SK-N-MC (cell line): ENCODE results near the gene PEBP1.

ENCODE experiments used
- FOXP2 ChIP-seq: optimal IDR thresholded peaks from 2 replicates; pipeline ENCODE3; 2011; ENCODE audit warnings: mild to moderate bottlenecking, moderate library complexity; ENCODE audit not compliant: insufficient read depth; ENCODE audit errors: extremely low read length, control extremely low read depth
- POLR2AphosphoS5 ChIP-seq: IDR thresholded peaks from 2 replicates; pipeline ENCODE4 v1.6.1; 2012; ENCODE audit warnings: mild to moderate bottlenecking, low read depth, low read length, borderline replicate concordance

DNA sequence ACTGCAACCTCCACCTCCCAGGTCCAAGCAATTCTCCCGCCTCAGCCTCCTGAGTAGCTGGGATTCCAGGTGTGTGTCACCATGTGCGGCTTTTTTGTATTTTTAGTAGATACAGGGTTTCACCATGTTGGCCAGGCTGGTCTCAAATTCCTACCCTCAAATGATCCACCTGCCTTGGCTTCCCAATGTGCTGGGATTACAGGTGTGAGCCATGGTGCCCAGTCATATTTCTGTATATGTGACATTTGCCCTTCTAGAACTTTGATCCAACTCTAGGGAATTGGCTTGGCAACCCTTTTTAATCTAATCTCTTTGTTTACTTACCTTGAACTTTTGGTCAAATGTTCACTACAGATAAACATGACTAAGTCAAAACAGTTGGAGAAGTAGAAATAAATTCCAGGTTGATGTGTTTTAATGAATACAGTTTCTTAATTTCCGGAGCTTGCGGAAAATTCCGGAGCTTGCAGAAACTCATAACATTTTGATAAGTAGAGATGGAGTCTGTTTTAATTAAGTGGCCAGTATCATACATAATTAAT, 11.5 kb upstream of the PEBP1 start:
- TF ChIP-seq POLR2AphosphoS5 (no peak), FOXP2 (no peak)
